Mesenchymal stem cell (in vitro differentiated cells and primary cell): ENCODE results near the gene NXNL1.

Experiments
- DNase-seq: peaks from one replicate; pipeline ENCODE4 v3.0.0-alpha.2; 2013
- H2AFZ ChIP-seq: one replicate; pipeline ENCODE4 v1.6.1; 2013; ENCODE audit warnings: low read depth, mild to moderate bottlenecking, control low read depth, inconsistent platforms, low read length, moderate library complexity
- H2AK5ac ChIP-seq: 2 replicates; pipeline ENCODE4 v1.6.1; 2013; ENCODE audit warnings: low read length, moderate library complexity, mild to moderate bottlenecking, inconsistent platforms; ENCODE audit not compliant: severe bottlenecking
- H2BK120ac ChIP-seq: one replicate; pipeline ENCODE4 v1.6.1; 2013; ENCODE audit warnings: low read depth, mild to moderate bottlenecking, inconsistent platforms, low read length, moderate library complexity
- H2BK12ac ChIP-seq, 2 experiments: one replicate each; pipeline ENCODE4 v1.6.1; 2013; ENCODE audit warnings: inconsistent platforms in 2 of 2, low read length in 2 of 2, mild to moderate bottlenecking in 2 of 2, moderate library complexity in 2 of 2, control low read depth in 1 of 2
- H2BK15ac ChIP-seq: one replicate; pipeline ENCODE4 v1.6.1; 2013; ENCODE audit warnings: mild to moderate bottlenecking, low read depth, inconsistent platforms; ENCODE audit not compliant: poor library complexity, severe bottlenecking
- H2BK5ac ChIP-seq: 2 replicates; pipeline ENCODE4 v1.6.1; 2013; ENCODE audit warnings: low read depth, mild to moderate bottlenecking, low read length, control low read depth, inconsistent platforms; ENCODE audit not compliant: poor library complexity, severe bottlenecking
- H3K14ac ChIP-seq, 2 experiments: one replicate each; pipeline ENCODE4 v1.6.1; 2013; ENCODE audit warnings: inconsistent platforms in 2 of 2, low read length in 2 of 2, control low read depth in 1 of 2, mild to moderate bottlenecking in 1 of 2, moderate library complexity in 1 of 2
- H3K18ac ChIP-seq, 2 experiments: one replicate each; pipeline ENCODE4 v1.6.1; 2013; ENCODE audit warnings: inconsistent platforms in 2 of 2, low read length in 2 of 2, control low read depth in 1 of 2, low read depth in 1 of 2, mild to moderate bottlenecking in 1 of 2
- H3K23ac ChIP-seq, 2 experiments: one replicate each; pipeline ENCODE4 v1.6.1; 2013; ENCODE audit warnings: inconsistent platforms in 2 of 2, low read length in 2 of 2, mild to moderate bottlenecking in 2 of 2, moderate library complexity in 2 of 2, control low read depth in 1 of 2
- H3K27ac ChIP-seq: 2 replicates; pipeline ENCODE4 v1.5.1; 2013; ENCODE audit warnings: mild to moderate bottlenecking, moderate library complexity, low read length, control low read depth, inconsistent platforms; ENCODE audit not compliant: poor library complexity, severe bottlenecking
- H3K27me3 ChIP-seq, 2 experiments: 2 replicates each; pipeline versions ENCODE4 v1.6.1 to v1.7.0; 2013; ENCODE audit warnings: low read length in 2 of 2, mild to moderate bottlenecking in 2 of 2, moderate library complexity in 2 of 2, control low read depth in 1 of 2, inconsistent platforms in 1 of 2; ENCODE audit not compliant: control insufficient read depth in 1 of 2, insufficient read depth in 1 of 2
- H3K36me3 ChIP-seq, 2 experiments: 2 replicates each; pipeline versions ENCODE4 v1.6.1 to v1.7.0; 2013; ENCODE audit warnings: low read length in 2 of 2, control low read depth in 1 of 2, inconsistent platforms in 1 of 2, low read depth in 1 of 2, mild to moderate bottlenecking in 1 of 2; ENCODE audit not compliant: insufficient read depth in 2 of 2, control insufficient read depth in 1 of 2
- H3K4ac ChIP-seq, 2 experiments: one replicate each; pipeline ENCODE4 v1.6.1; 2013; ENCODE audit warnings: inconsistent platforms in 2 of 2, low read length in 2 of 2, mild to moderate bottlenecking in 2 of 2, moderate library complexity in 2 of 2, control low read depth in 1 of 2, low read depth in 1 of 2
- H3K4me1 ChIP-seq: 2 replicates; pipeline ENCODE4 v1.6.1; 2013; ENCODE audit warnings: low read depth, low read length, control low read depth; ENCODE audit not compliant: control insufficient read depth, insufficient read depth
- H3K4me2 ChIP-seq: 2 replicates; pipeline ENCODE4 v1.6.1; 2013; ENCODE audit warnings: low read length, mild to moderate bottlenecking, inconsistent platforms; ENCODE audit not compliant: poor library complexity, severe bottlenecking
- H3K4me3 ChIP-seq, 2 experiments: 2 replicates each; pipeline versions ENCODE4 v1.5.1 to v1.7.0; 2013; ENCODE audit warnings: low read length in 2 of 2, mild to moderate bottlenecking in 2 of 2, control low read depth in 1 of 2, low read depth in 1 of 2; ENCODE audit not compliant: insufficient read depth in 1 of 2
- H3K79me1 ChIP-seq: replicated peaks from 2 replicates; pipeline ENCODE4 v1.6.1; 2013; ENCODE audit warnings: mild to moderate bottlenecking, control low read depth, low read length, inconsistent platforms; ENCODE audit not compliant: poor library complexity, severe bottlenecking
- H3K9ac ChIP-seq: 2 replicates; pipeline ENCODE4 v1.7.0; 2013; ENCODE audit warnings: mild to moderate bottlenecking, low read length, moderate library complexity
- H3K9me3 ChIP-seq: 2 replicates; pipeline ENCODE4 v1.7.0; 2013; ENCODE audit warnings: mild to moderate bottlenecking, low read length; ENCODE audit not compliant: control insufficient read depth
- H4K8ac ChIP-seq: one replicate; pipeline ENCODE4 v1.6.1; 2013; ENCODE audit warnings: inconsistent platforms, mild to moderate bottlenecking, low read length, moderate library complexity
- H4K91ac ChIP-seq: one replicate; pipeline ENCODE4 v1.6.1; 2013; ENCODE audit warnings: mild to moderate bottlenecking, low read length, inconsistent platforms
- WGBS: methylation state at CpG from one replicate; pipeline ENCODE4 v1.1.7; 2013; ENCODE audit warnings: mixed read lengths; 5-methylcytosine and 5-hydroxymethylcytosine counted together

The NXNL1 gene

GRCh38 chr19:17406046-17406886, 54.5 kb downstream of the NXNL1 start:
- Histone ChIP-seq H3K27ac (peak overlapping the region; percentile 7), H3K4ac (peak overlapping the region; percentile 61 to 85), H2BK12ac (peak overlapping the region; percentile 29 to 84), H3K36me3 (no peaks in the 10 kb centered on the region), H4K91ac (peak overlapping the region; percentile 88), H3K4me2 (no peak overlapping the region), H3K4me1 (peaks cover 15% of the 10 kb centered on the region), H3K14ac (peak overlapping the region in 1 of 2 experiments; percentile 78), H2BK5ac (no peak overlapping the region), H3K9me3 (no peaks in the 10 kb centered on the region), H3K23ac (no peak overlapping the region), H2BK120ac (peak overlapping the region; percentile 42), H2BK15ac (peak overlapping the region; percentile 44), H3K4me3 (peak overlapping the region in 1 of 2 experiments; percentile 59), H3K9ac (no peak overlapping the region), H3K18ac (peak overlapping the region; percentile 25 to 81), H3K79me1 (no peaks in the 10 kb centered on the region), H3K27me3 (peaks cover 6 to 15% of the 10 kb centered on the region in 2 experiments), H4K8ac (peak overlapping the region; percentile 58), H2AK5ac (peak overlapping the region; percentile 2), H2AFZ (peak overlapping the region; percentile 8)
- 74% methylated on average over 8 of the region's 10 CpGs for WGBS
- DNase-seq = peak; percentile 76
